Transverse colon (tissue), 4 donors: ENCODE measurements around the gene DAZAP2.

Source experiments
- EP300 ChIP-seq: sonication (generic); formaldehyde crosslinking; IDR thresholded peaks from one replicate; pipeline ENCODE4 v1.6.1; 2017; ENCODE audit warnings: antibody characterized with exemption, low read depth
- POLR2A ChIP-seq: fragments of 450-650 bp; IDR thresholded peaks from one replicate; pipeline ENCODE4 v1.6.1; 2016; ENCODE audit warnings: antibody characterized with exemption, mild to moderate bottlenecking, moderate library complexity
- POLR2AphosphoS5 ChIP-seq, 3 donors: sonication (generic); formaldehyde crosslinking; IDR thresholded peaks; one replicate each; pipeline ENCODE4 v1.6.1; 2016; ENCODE audit warnings: antibody characterized with exemption in 3 of 3
- TF ChIP-seq, protein P1 (sequence below), 5 experiments: fragments of 200-600 bp in 3 of 5; fragments of 450-650 bp in 2 of 5; sonication (generic) in 3 of 5; IDR thresholded peaks; 1 replicate in 2 of 5; 2 replicates in 3 of 5; pipeline ENCODE4 v1.5.1; 2016 to 2017; ENCODE audit warnings: antibody characterized with exemption in 5 of 5, inconsistent platforms in 3 of 5, mild to moderate bottlenecking in 2 of 5, moderate library complexity in 1 of 5

DNA sequence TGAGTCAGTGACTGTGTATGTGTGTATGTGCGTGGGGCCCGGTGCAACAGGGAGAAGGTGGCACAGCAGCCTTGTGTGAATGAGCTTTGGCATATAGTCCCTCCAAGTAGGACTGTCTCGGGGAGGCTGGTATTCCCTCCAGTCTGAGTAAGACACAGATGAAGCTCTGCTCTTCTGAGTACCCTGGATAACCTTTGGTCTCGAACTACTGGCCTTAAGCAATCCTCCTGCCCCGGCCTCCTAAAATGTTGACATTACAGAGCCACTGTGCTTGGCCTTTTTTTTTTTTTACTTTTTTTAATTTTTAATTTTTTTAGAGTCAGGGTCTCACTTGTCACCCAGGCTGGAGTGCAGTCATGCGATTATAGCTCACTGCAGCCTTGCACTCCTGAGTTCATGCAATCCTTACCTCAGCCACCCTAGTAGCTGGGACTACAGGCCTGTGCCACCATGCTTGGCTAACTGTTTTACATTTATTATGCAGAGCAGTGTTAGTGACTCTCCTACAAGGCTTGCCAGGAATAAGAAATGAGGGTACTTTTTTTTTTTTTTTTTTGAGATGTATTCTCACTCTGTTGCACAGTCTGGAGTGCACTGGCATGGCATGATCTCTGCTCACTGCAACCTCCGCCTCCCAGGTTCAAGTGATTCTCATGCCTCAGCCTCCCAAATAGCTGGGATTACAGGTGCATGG lies 9.4 kb upstream of the DAZAP2 start:
- TF ChIP-seq, protein P1, sequence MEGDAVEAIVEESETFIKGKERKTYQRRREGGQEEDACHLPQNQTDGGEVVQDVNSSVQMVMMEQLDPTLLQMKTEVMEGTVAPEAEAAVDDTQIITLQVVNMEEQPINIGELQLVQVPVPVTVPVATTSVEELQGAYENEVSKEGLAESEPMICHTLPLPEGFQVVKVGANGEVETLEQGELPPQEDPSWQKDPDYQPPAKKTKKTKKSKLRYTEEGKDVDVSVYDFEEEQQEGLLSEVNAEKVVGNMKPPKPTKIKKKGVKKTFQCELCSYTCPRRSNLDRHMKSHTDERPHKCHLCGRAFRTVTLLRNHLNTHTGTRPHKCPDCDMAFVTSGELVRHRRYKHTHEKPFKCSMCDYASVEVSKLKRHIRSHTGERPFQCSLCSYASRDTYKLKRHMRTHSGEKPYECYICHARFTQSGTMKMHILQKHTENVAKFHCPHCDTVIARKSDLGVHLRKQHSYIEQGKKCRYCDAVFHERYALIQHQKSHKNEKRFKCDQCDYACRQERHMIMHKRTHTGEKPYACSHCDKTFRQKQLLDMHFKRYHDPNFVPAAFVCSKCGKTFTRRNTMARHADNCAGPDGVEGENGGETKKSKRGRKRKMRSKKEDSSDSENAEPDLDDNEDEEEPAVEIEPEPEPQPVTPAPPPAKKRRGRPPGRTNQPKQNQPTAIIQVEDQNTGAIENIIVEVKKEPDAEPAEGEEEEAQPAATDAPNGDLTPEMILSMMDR (IDR thresholded peaks at IDR 0.05) = no peak
- no peak for TF ChIP-seq POLR2A
- TF ChIP-seq POLR2AphosphoS5 (IDR thresholded peaks at IDR 0.05) = no peak
- no peak for TF ChIP-seq EP300
